ENCODE measurements around the gene RNF150.

Gene RNF150

DNA sequence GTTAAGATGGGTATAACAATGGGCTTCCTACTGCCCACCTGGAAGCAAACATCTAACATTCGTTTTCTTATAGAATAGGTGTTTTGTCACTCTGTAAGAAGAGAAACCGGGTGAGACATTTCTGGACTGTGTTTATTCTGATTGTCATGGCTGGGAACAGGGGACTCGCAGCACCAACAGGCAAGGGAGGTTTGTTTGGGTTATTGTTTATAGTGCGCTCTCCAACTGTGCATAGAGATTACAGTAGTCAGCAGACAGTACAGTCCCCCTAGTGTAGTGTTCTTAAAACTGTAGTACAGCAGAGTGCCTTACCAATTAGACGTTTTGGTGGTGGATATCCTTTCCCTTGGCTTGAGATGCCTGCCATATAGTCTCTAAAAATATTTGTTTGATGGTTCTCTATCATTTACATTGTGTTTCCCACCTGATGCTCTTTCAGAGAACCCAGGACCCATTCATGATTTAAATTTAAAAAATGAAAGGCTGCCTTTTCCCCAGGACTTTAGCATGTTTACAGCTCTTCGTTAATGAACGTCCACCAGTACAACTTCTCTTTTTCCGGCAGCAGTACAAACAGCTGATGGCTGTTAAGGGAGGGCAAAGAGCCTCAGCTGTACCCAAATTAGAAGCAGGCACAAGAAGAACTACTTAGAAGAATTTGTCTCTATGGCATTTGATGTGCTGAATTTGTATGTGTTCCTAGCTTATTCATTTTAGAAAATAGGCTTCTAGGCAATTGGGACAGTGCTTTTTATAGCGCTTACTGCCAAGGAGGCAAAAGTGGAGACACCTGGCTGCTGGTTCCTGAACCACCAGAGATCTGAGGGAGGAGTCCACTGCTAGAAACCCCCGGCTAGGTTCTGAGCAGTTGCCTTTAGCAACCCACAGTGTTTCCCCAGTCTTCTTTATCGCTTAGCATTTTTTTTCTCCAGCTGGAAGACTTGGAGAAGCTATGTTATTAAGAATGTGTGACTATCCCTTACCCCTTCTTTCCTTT lies 1.0 kb upstream of the RNF150 start:
- Histone ChIP-seq H3K4me3 (ENCODE audit: low read length, poor library complexity, severe bottlenecking) (peak overlapping the region; percentile 86), H3K4me1 (ENCODE audit: insufficient read depth, low read length, poor library complexity, severe bottlenecking) (peaks cover 39% of the 10 kb centered on the region), H3F3A (ENCODE audit: low read depth) (no peaks in the 10 kb centered on the region), H3K27me3 (ENCODE audit: insufficient read depth, low read length, poor library complexity, severe bottlenecking) (peaks cover 24% of the 10 kb centered on the region), H3K9me2 (replicated peaks; ENCODE audit: low read depth, low read length) (no peaks in the 10 kb centered on the region), H4K20me1 (ENCODE audit: insufficient read depth, low read length, poor library complexity, severe bottlenecking) (peaks cover 4% of the 10 kb centered on the region), H3K36me3 (ENCODE audit: insufficient read depth, low read length) (no peaks in the 10 kb centered on the region), H3K9ac (ENCODE audit: low read depth, low read length, poor library complexity, severe bottlenecking) (peak overlapping the region; percentile 86), H3K79me2 (ENCODE audit: insufficient read depth, low read length) (peaks cover 32% of the 10 kb centered on the region), H2AFZ (ENCODE audit: low read length) (peak overlapping the region; percentile 92), H3K4me2 (ENCODE audit: low read depth, low read length, poor library complexity, severe bottlenecking) (peak overlapping the region; percentile 87), H3K9me3 (ENCODE audit: insufficient read depth, low read depth, low read length) (no peaks in the 10 kb centered on the region)
- TF ChIP-seq CTCF (conservative IDR thresholded peaks at IDR 0.05; ENCODE audit: low read length) (no peak; the same call in 1 of the 2 replicates), EZH2phosphoT487 (IDR thresholded peaks at IDR 0.05; ENCODE audit: borderline replicate concordance) (no peak)

DNA sequence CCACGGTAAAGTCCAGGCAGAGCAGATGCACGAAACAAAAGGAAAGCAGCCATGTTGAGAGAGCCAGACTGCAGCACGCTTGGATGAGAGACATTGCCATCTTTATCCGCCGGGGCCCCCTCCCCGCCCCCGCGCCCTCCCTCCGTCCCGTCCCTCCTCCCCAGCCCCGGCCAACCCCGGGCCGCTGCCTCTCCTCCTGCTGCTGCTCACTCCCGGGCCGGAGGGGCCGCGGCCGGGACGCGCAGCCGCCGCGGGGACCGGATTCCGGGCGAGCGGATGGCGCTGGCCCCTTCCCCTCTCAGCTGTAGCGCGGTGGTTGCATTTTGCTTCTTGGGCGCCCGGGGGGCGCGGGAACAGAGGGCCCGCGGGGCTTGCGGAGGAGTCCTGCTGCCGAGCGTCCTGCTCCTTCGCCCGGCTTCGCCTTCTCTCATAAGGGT lies 542 bp downstream of the RNF150 start:
- Histone ChIP-seq H3K36me3 (ENCODE audit: insufficient read depth, low read length) (no peaks in the 10 kb centered on the region), H3K9me3 (ENCODE audit: insufficient read depth, low read depth, low read length) (no peaks in the 10 kb centered on the region), H4K20me1 (ENCODE audit: insufficient read depth, low read length, poor library complexity, severe bottlenecking) (peaks cover 4% of the 10 kb centered on the region), H3K4me3 (ENCODE audit: low read length, poor library complexity, severe bottlenecking) (peak overlapping the region; percentile 86), H3K4me2 (ENCODE audit: low read depth, low read length, poor library complexity, severe bottlenecking) (peak overlapping the region; percentile 87), H3F3A (ENCODE audit: low read depth) (no peaks in the 10 kb centered on the region), H2AFZ (ENCODE audit: low read length) (peak overlapping the region; percentile 92), H3K9ac (ENCODE audit: low read depth, low read length, poor library complexity, severe bottlenecking) (peak overlapping the region; percentile 86), H3K4me1 (ENCODE audit: insufficient read depth, low read length, poor library complexity, severe bottlenecking) (peaks cover 55% of the 10 kb centered on the region), H3K79me2 (ENCODE audit: insufficient read depth, low read length) (peaks cover 42% of the 10 kb centered on the region), H3K9me2 (replicated peaks; ENCODE audit: low read depth, low read length) (no peaks in the 10 kb centered on the region), H3K27me3 (ENCODE audit: insufficient read depth, low read length, poor library complexity, severe bottlenecking) (peaks cover 24% of the 10 kb centered on the region)
- TF ChIP-seq EZH2phosphoT487 (IDR thresholded peaks at IDR 0.05; ENCODE audit: borderline replicate concordance) = no peak
- TF ChIP-seq CTCF (conservative IDR thresholded peaks at IDR 0.05; ENCODE audit: low read length) = no peak

DNA sequence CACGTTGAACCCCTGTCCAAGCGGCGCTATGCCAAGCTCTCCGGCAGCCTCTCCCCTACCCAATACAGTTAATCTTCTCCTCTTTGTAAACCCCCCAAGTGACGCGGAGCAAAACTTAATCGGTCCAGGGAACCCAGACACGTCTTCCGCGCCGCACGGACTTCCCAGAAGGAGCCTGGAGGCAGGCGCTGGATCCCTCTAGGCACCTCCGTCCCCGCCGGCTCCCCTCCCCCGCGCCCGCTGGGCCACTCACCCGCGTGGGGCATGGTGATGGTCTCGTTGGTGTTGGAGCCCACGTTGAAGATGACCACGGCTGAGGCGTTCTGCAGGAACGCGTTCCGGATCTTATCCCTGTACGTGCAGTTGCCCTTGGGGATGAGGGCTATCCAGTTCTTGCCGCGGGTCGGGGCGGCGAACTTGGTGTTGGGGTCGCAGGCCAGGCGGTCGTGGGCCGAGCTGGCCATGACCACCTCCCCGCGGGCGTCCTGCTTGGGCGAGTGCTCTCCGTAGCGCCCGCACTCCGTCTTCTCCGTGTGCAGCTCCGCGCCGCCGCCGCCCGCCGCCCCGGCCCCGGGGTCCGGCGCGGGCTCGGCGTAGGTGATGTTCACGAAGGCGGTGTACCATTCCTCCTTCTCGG lies 1.1 kb downstream of the RNF150 start:
- Histone ChIP-seq H2AFZ (ENCODE audit: low read length) (peak overlapping the region; percentile 92), H3K4me3 (ENCODE audit: low read length, poor library complexity, severe bottlenecking) (peak overlapping the region; percentile 86), H3K36me3 (ENCODE audit: insufficient read depth, low read length) (no peaks in the 10 kb centered on the region), H3K4me1 (ENCODE audit: insufficient read depth, low read length, poor library complexity, severe bottlenecking) (peaks cover 59% of the 10 kb centered on the region), H3K9ac (ENCODE audit: low read depth, low read length, poor library complexity, severe bottlenecking) (peak overlapping the region; percentile 86), H3K9me2 (replicated peaks; ENCODE audit: low read depth, low read length) (no peaks in the 10 kb centered on the region), H3K79me2 (ENCODE audit: insufficient read depth, low read length) (peaks cover 47% of the 10 kb centered on the region), H4K20me1 (ENCODE audit: insufficient read depth, low read length, poor library complexity, severe bottlenecking) (peaks cover 4% of the 10 kb centered on the region), H3F3A (ENCODE audit: low read depth) (no peaks in the 10 kb centered on the region), H3K27me3 (ENCODE audit: insufficient read depth, low read length, poor library complexity, severe bottlenecking) (peaks cover 20% of the 10 kb centered on the region), H3K4me2 (ENCODE audit: low read depth, low read length, poor library complexity, severe bottlenecking) (peak overlapping the region; percentile 87), H3K9me3 (ENCODE audit: insufficient read depth, low read depth, low read length) (no peaks in the 10 kb centered on the region)
- TF ChIP-seq EZH2phosphoT487 (IDR thresholded peaks at IDR 0.05; ENCODE audit: borderline replicate concordance) (no peak), CTCF (conservative IDR thresholded peaks at IDR 0.05; ENCODE audit: low read length) (no peak)
